ENCODE data around the gene HES4. TPM values are rescaled to one million over a fixed set of nuclear protein-coding genes. Genes with fewer than 3 reads are reported as not detected.

Gene HES4
- polyA plus RNA-seq, 1 experiment = 10.8 TPM

GRCh38 chr1:964691-965525, 35.0 kb downstream of the HES4 start:
- DNase-seq (ENCODE audit: low read depth) = no peak
- CTCF ChIA-PET = interaction anchor here (1.0 to 2.6 kb wide), 2 partner anchors 11 to 44 kb away, joined by 3 to 11 read pairs; no protein-coding TSS in a partner anchor
- no peaks in the 10 kb centered on the region for H3K27me3 ChIP-seq (ENCODE audit: control insufficient read depth, insufficient read depth, low read length)
- POLR2A ChIA-PET = no interaction called here
- TF ChIP-seq, protein P1, sequence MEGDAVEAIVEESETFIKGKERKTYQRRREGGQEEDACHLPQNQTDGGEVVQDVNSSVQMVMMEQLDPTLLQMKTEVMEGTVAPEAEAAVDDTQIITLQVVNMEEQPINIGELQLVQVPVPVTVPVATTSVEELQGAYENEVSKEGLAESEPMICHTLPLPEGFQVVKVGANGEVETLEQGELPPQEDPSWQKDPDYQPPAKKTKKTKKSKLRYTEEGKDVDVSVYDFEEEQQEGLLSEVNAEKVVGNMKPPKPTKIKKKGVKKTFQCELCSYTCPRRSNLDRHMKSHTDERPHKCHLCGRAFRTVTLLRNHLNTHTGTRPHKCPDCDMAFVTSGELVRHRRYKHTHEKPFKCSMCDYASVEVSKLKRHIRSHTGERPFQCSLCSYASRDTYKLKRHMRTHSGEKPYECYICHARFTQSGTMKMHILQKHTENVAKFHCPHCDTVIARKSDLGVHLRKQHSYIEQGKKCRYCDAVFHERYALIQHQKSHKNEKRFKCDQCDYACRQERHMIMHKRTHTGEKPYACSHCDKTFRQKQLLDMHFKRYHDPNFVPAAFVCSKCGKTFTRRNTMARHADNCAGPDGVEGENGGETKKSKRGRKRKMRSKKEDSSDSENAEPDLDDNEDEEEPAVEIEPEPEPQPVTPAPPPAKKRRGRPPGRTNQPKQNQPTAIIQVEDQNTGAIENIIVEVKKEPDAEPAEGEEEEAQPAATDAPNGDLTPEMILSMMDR (IDR thresholded peaks at IDR 0.05; ENCODE audit: insufficient read depth, low read depth, low read length) = no peak
- H3K36me3 ChIP-seq (ENCODE audit: control insufficient read depth, insufficient read depth, low read length) = peaks cover 11% of the 10 kb centered on the region; the same call in 1 of the 2 replicates
- no peak overlapping the region for H3K4me3 ChIP-seq (ENCODE audit: low read depth, low read length)

- Histone ChIP-seq H3K36me3 (ENCODE audit: control insufficient read depth, insufficient read depth, low read length) (peaks cover 11% of the 10 kb centered on the region; the same call in 1 of the 2 replicates), H3K4me3 (ENCODE audit: low read depth, low read length) (no peak overlapping the region), H3K27me3 (ENCODE audit: control insufficient read depth, insufficient read depth, low read length) (no peaks in the 10 kb centered on the region)
- no peak for DNase-seq (ENCODE audit: low read depth)
- TF ChIP-seq, protein P1 (IDR thresholded peaks at IDR 0.05; ENCODE audit: insufficient read depth, low read depth, low read length) = no peak
- POLR2A ChIA-PET = interaction anchor here (0.6 kb wide), 1 partner anchor 36 kb away, joined by 3 read pairs; the partner anchor contains the start of gene HES4
- CTCF ChIA-PET = no interaction called here
Measured at GRCh38 chr1:963746-964525, 36.0 kb downstream of the HES4 start.

- ChIA-PET CTCF (no interaction called here), POLR2A (no interaction called here)
- Histone ChIP-seq H3K27me3 (ENCODE audit: control insufficient read depth, insufficient read depth, low read length) (no peaks in the 10 kb centered on the region), H3K36me3 (ENCODE audit: control insufficient read depth, insufficient read depth, low read length) (peaks cover 11% of the 10 kb centered on the region; the same call in 1 of the 2 replicates), H3K4me3 (ENCODE audit: low read depth, low read length) (no peak overlapping the region)
- DNase-seq (ENCODE audit: low read depth) = no peak
- TF ChIP-seq, protein P1 (IDR thresholded peaks at IDR 0.05; ENCODE audit: insufficient read depth, low read depth, low read length) = no peak
Measured at GRCh38 chr1:963301-963651, 36.6 kb downstream of the HES4 start.

GRCh38 chr1:962381-963300, 37.3 kb downstream of the HES4 start:
- CTCF ChIA-PET = no interaction called here
- TF ChIP-seq, protein P1 (IDR thresholded peaks at IDR 0.05; ENCODE audit: insufficient read depth, low read depth, low read length) = no peak
- DNase-seq (ENCODE audit: low read depth) = no peak
- Histone ChIP-seq H3K36me3 (ENCODE audit: control insufficient read depth, insufficient read depth, low read length) (peaks cover 11% of the 10 kb centered on the region; the same call in 1 of the 2 replicates), H3K27me3 (ENCODE audit: control insufficient read depth, insufficient read depth, low read length) (no peaks in the 10 kb centered on the region), H3K4me3 (ENCODE audit: low read depth, low read length) (no peak overlapping the region)
- POLR2A ChIA-PET = no interaction called here

Data from BJ (cell line).